Glomerular endothelial cell (primary cell): ENCODE results near the gene CD70. TPM values are rescaled to one million over a fixed set of nuclear protein-coding genes. Genes with fewer than 3 reads are reported as not detected.

ENCODE experiments used
- total RNA-seq: library from RNA; depleted of rRNA; stranded (reverse); fragments of >200 nt; gene quantifications from 2 replicates; pipeline ENCODE4 v1.2.3, GENCODE V29; 2015

Gene CD70
- total RNA-seq, 1 donor from 2014 or later, result 8.9 TPM

Other genes with a start within 250 kb of the CD70 start
- gene CLPP, start 229.6 kb downstream of the CD70 start, total RNA-seq, result 119 and 129 TPM in 2 replicates
- 50.4 and 51.5 TPM in 2 replicates for gene ALKBH7, start 218.4 kb downstream of the CD70 start, total RNA-seq
- gene PSPN, start 215.2 kb downstream of the CD70 start, total RNA-seq, result 1.3 TPM in 2 replicates
- 57.8 and 71.9 TPM in 2 replicates for gene GTF2F1, start 198.0 kb downstream of the CD70 start, total RNA-seq
- 233 and 255 TPM in 2 replicates for gene KHSRP, start 166.3 kb downstream of the CD70 start, total RNA-seq
- 0.70 TPM in 1 of 2 replicates, not detected in the other for gene SLC25A41, start 157.4 kb downstream of the CD70 start, total RNA-seq
- gene SLC25A23, start 131.4 kb downstream of the CD70 start, total RNA-seq, result 47.1 and 60.7 TPM in 2 replicates
- gene CRB3, start 126.9 kb downstream of the CD70 start, total RNA-seq, result 0.34 TPM in 1 of 2 replicates, not detected in the other
- 0.10 TPM in 1 of 2 replicates, not detected in the other for gene DENND1C, start 109.4 kb downstream of the CD70 start, total RNA-seq
- gene TUBB4A, start 88.8 kb downstream of the CD70 start, total RNA-seq, result 3.7 TPM in 1 of 2 replicates, not detected in the other
- 8.2 and 12.1 TPM in 2 replicates for gene TNFSF9, start 60.1 kb downstream of the CD70 start, total RNA-seq
- gene TNFSF14, start 79.0 kb upstream of the CD70 start, total RNA-seq, result not detected in 2 replicates
- 1.5 and 6.1 TPM in 2 replicates for gene C3, start 129.5 kb upstream of the CD70 start, total RNA-seq
- gene GPR108, start 146.4 kb upstream of the CD70 start, total RNA-seq, result 48.7 and 75.2 TPM in 2 replicates
- 58.0 and 83.8 TPM in 2 replicates for gene TRIP10, start 148.5 kb upstream of the CD70 start, total RNA-seq
- gene SH2D3A, start 176.3 kb upstream of the CD70 start, total RNA-seq, result 0.53 and 0.58 TPM in 2 replicates
- gene VAV1, start 181.6 kb upstream of the CD70 start, total RNA-seq, result not detected in 2 replicates